HUES6 (cell line): ENCODE measurements around the gene NAB2.

ENCODE experiments used
- H3K27ac ChIP-seq: 2 replicates; pipeline ENCODE4 v1.7.0; 2013; ENCODE audit warnings: low read depth, mild to moderate bottlenecking, low read length, inconsistent platforms
- H3K27me3 ChIP-seq: 2 replicates; pipeline ENCODE4 v1.6.1; 2013; ENCODE audit warnings: low read length; ENCODE audit not compliant: control insufficient read depth, insufficient read depth
- H3K36me3 ChIP-seq: 2 replicates; pipeline ENCODE4 v1.6.1; 2013; ENCODE audit warnings: low read length; ENCODE audit not compliant: control insufficient read depth, insufficient read depth
- H3K4me1 ChIP-seq: 2 replicates; pipeline ENCODE4 v1.6.1; 2013; ENCODE audit warnings: low read length; ENCODE audit not compliant: control insufficient read depth, insufficient read depth
- H3K4me3 ChIP-seq: 2 replicates; pipeline ENCODE4 v1.5.1; 2013; ENCODE audit warnings: low read depth, low read length
- H3K9ac ChIP-seq: one replicate; pipeline ENCODE4 v1.6.1; 2013; ENCODE audit warnings: mild to moderate bottlenecking, low read length
- H3K9me3 ChIP-seq: 2 replicates; pipeline ENCODE4 v1.6.1; 2013; ENCODE audit warnings: low read depth, low read length; ENCODE audit not compliant: control insufficient read depth, insufficient read depth

Gene NAB2

DNA sequence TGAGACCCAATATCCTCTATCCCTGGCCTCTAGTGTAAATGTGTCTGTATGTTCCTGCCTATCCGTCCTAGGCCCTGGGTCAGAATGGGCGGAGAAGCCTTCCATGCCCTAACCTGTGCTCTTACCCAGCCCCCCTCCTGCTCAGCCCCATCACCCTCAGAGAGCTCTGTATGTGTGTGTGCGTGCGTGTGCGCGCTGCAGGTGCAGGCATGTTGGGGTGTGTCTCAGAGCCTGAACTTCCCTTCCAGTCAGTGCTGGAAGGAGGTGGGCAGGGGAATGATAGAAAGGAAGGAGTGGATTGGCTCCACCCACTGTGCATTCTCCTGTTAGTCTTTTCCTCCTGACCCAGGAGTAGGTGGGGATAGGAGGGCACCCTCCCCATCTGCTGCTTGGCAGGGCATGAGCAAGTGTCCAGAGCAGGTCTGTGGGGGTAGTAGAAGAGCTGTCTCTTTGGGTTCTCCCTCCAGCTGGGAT lies 7.2 kb downstream of the NAB2 start:
- Histone ChIP-seq H3K9me3 (no peaks in the 10 kb centered on the region), H3K4me3 (no peak overlapping the region), H3K36me3 (peaks cover 75% of the 10 kb centered on the region), H3K9ac (no peak overlapping the region), H3K27me3 (no peaks in the 10 kb centered on the region), H3K4me1 (peaks cover 21% of the 10 kb centered on the region), H3K27ac (no peak overlapping the region)

DNA sequence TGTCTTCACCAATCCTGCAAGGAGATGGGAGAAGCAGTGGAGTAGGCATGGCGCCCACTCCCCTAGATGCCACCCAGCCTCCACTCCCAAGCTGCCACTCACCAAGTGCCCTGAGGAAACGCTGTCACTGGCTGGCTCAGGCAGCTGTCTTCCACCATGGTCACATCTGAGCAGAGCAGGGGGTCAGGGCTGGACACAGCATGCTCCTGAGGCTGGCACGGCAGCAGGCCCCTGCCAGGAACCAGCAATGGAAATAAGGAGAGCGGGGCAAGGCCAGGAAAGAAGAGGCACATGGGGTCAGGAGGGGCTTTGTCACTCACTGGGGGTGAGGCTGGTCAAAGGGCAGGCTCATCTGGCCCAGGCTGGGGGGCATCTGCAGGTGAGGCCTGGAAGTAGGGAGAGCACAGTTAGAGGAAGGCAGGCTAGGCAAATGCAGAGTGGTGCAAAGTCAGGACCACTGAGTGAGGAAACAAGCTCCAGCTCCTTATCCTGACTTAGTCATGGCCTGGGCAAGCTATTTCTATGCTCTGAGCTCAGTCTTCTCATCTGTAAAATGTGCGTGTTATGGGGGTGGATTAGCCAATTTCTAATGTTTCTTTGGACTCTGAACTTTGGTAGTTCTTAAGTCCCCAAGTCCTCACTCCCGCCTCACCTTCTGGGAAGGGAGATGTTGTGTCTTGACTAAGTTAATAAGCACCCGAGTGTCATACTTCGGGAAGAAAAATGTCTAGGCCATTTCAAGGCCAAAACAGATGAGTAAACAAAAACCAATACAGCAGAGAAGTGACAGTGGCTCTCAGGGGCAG lies 8.0 kb downstream of the NAB2 start:
- H3K4me1 ChIP-seq = peaks cover 21% of the 10 kb centered on the region
- H3K27me3 ChIP-seq = no peaks in the 10 kb centered on the region
- no peaks in the 10 kb centered on the region for H3K9me3 ChIP-seq
- no peak overlapping the region for H3K4me3 ChIP-seq
- H3K27ac ChIP-seq = no peak overlapping the region
- peaks cover 68% of the 10 kb centered on the region for H3K36me3 ChIP-seq
- no peak overlapping the region for H3K9ac ChIP-seq

DNA sequence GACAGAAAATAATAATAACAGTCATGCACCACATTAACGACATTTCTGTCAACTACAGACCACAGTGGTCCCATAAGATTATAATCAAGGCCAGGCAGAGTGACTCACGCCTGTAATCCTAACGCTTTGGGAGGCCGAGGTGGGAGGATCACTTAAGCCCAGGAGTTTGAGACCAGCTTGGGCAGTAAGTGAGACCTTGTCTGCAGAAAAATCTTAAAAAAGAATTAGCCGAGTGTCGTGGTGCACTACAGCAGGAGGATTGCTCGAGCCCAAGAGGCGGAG lies 8.6 kb downstream of the NAB2 start:
- Histone ChIP-seq H3K4me3 (no peak overlapping the region), H3K27me3 (no peaks in the 10 kb centered on the region), H3K36me3 (peaks cover 67% of the 10 kb centered on the region), H3K9ac (no peak overlapping the region), H3K4me1 (peaks cover 21% of the 10 kb centered on the region), H3K9me3 (no peaks in the 10 kb centered on the region), H3K27ac (no peak overlapping the region)

DNA sequence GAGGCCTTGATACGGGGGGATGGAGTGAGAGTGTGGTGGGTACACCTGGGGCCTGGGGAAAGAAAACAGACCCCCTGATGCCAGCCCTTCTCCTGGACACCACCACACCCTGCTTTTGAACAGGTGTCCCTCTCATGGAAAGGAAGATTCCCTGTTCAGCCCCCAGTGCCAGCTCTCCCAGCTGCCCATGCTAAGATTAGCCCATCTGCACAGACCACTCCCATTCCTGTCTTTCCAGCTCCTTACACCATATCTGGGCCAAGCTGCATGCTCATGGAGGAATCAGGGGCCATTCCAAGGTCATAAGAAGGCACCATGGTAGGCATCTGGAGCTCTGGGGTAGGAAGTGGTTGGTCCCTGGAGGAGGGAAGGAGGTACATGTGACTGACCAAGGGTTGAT lies 9.6 kb downstream of the NAB2 start:
- H3K36me3 ChIP-seq = peaks cover 64% of the 10 kb centered on the region
- no peak overlapping the region for H3K27ac ChIP-seq
- no peak overlapping the region for H3K9ac ChIP-seq
- H3K4me3 ChIP-seq = no peak overlapping the region
- peaks cover 16% of the 10 kb centered on the region for H3K4me1 ChIP-seq
- no peaks in the 10 kb centered on the region for H3K9me3 ChIP-seq
- no peaks in the 10 kb centered on the region for H3K27me3 ChIP-seq

DNA sequence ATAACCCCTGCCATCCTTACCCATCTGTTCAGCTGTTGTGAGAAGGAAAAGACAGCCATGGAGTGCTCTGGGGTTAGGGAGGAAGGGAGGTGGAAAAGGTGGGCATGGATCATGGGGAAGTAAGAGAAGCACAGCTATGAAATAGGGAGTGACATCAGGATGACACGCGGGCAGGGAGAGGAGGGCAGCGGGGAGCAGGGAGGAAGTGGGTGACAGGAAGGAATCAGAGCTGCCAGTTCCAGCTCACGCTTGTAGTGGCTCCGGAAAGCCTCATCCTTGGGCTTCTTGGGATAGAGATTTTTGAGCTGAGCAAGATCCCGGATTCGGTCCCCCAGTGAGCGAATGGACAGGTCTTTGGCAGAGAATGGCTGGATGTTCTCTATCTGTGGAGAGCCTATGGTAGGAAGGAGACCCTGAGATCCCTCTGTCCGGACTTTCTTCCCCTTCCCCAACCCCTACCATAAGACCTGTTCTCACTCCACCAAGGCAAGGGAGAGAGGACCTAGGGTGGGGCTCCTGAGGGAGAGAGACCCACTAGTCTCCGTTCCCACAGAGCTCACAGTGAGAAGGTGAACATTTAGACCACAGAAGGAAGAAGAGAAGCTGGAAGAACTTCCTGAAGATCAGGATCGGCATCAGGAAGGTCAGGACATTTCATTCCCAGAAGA lies 10.3 kb downstream of the NAB2 start:
- Histone ChIP-seq H3K9ac (no peak overlapping the region), H3K9me3 (no peaks in the 10 kb centered on the region), H3K4me3 (no peak overlapping the region), H3K27me3 (no peaks in the 10 kb centered on the region), H3K27ac (no peak overlapping the region), H3K4me1 (peaks cover 13% of the 10 kb centered on the region), H3K36me3 (peaks cover 69% of the 10 kb centered on the region)

DNA sequence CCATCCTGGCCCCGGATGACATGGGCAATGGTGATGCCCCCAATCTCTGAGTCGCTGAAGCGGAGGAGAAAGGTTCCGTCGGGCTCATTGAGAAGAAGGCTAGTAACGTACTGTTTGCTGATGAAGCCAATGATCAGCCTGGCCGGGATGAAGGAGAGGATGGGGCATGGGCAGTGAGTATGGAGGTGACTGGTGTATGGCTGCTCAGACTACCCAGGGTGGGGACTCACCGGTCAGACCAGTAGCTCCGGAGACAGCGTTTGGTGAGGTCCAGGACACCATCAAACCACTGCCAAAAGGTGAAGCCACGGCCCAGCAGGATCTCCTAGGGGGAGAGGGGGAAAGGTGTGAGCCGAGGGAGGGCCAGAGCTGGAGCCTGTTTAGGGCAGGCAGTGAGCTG lies 10.9 kb downstream of the NAB2 start:
- peaks cover 69% of the 10 kb centered on the region for H3K36me3 ChIP-seq
- peaks cover 7% of the 10 kb centered on the region; the same call in 1 of the 2 replicates for H3K4me1 ChIP-seq
- H3K4me3 ChIP-seq = no peak overlapping the region
- H3K27ac ChIP-seq = no peak overlapping the region
- no peak overlapping the region for H3K9ac ChIP-seq
- H3K9me3 ChIP-seq = no peaks in the 10 kb centered on the region
- H3K27me3 ChIP-seq = no peaks in the 10 kb centered on the region

DNA sequence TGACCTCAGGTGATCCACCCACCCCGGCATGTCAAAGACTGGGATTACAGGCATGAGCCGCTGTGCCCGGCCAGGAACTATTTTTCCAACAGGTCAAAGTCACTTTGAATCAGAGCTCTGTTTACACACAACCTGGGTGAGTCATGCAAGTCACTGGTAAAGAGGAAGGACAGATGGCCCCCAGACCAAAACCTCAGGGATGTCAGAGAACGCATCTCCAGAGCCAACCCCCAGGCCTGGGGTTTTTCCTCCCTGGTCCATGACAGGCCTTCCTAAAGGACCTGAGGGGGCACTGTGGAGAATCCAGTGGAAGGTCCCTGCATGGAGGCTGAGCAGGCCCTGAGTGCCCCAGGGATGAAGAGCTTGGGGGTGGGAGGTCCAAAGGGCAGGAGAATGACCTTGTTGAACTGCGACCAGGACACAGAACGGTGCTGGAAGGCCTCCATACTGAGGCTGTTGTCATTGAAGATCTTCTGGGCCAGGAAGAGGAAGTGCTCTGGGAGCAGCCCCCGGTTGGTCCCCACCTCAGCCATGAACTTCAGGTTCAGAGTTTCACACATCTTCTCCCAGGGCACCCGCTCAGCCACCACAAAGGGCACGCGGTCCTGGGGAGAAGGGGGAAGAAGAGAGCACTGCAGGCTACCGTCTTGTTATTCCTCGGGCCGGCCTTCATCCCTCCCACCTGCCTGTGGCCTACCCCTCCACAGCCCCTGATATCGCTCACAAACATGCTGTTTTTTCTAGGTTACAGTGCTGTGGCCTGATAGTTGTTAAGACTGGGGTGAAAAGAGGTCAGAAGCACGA lies 13.2 kb downstream of the NAB2 start:
- H3K27ac ChIP-seq = no peak overlapping the region
- H3K36me3 ChIP-seq = peaks cover 70% of the 10 kb centered on the region
- H3K4me3 ChIP-seq = no peak overlapping the region

DNA sequence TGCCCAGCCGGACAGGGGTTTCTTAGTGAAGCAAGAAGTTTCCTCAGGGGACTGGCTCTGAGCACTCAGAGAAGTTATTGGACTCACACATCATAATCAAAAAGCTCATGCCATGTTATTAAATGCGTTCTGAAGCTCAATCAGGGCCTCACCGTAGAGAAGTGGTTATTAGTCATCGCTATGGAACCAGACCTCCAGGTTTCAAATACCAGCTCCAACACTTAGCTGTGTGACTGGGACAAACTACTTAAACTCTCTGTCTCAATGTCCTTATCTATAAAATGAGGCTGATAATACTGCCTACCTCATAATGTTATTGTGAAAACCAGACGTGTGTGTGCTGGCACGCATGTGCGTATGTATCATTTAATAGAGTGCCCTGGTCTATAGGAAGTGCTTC lies 14.9 kb downstream of the NAB2 start:
- Histone ChIP-seq H3K9ac (no peak overlapping the region), H3K27me3 (no peaks in the 10 kb centered on the region)

More for the DNA sequence above, 13.2 kb downstream of the NAB2 start:
- no peaks in the 10 kb centered on the region for H3K27me3 ChIP-seq
- no peaks in the 10 kb centered on the region for H3K9me3 ChIP-seq
- no peak overlapping the region for H3K9ac ChIP-seq
- no peaks in the 10 kb centered on the region for H3K4me1 ChIP-seq

DNA sequence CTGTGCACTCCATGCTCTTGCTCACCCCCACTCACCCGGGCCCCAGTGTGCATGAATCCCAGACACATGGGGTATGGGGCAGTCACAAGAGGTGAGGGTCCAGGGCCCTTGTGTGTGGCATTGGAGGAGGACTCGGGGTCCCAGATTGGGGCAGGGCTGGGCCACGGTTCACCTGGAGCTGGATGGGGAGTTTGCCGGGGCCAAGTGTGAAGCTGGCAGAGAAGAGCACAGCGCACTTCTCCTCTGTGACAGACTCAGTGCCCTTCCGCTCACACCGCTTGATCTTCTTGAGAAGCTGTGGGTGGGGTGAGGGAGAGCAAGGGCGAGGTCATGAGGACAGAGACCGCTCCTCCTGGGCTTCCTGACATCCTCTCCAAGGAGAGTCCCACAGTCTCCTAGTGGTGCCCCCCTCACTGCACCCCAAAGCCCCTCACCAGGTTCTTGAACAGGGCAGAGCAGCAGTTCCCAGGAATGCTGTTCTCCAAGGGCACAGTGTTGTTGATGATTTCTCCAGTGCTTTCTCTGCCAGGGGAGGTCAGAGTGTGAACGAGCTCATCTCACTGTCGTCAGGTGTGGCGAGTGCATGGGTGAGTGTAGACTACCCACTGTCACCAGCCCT lies 15.5 kb downstream of the NAB2 start:
- H3K4me1 ChIP-seq = no peaks in the 10 kb centered on the region
- peaks cover 50% of the 10 kb centered on the region for H3K36me3 ChIP-seq
- H3K27me3 ChIP-seq = no peaks in the 10 kb centered on the region
- no peak overlapping the region for H3K27ac ChIP-seq
- no peaks in the 10 kb centered on the region for H3K9me3 ChIP-seq
- H3K9ac ChIP-seq = no peak overlapping the region
- H3K4me3 ChIP-seq = no peak overlapping the region

More for the DNA sequence above, 14.9 kb downstream of the NAB2 start:
- Histone ChIP-seq H3K4me1 (no peaks in the 10 kb centered on the region), H3K27ac (no peak overlapping the region), H3K4me3 (no peak overlapping the region), H3K9me3 (no peaks in the 10 kb centered on the region), H3K36me3 (peaks cover 55% of the 10 kb centered on the region)

DNA sequence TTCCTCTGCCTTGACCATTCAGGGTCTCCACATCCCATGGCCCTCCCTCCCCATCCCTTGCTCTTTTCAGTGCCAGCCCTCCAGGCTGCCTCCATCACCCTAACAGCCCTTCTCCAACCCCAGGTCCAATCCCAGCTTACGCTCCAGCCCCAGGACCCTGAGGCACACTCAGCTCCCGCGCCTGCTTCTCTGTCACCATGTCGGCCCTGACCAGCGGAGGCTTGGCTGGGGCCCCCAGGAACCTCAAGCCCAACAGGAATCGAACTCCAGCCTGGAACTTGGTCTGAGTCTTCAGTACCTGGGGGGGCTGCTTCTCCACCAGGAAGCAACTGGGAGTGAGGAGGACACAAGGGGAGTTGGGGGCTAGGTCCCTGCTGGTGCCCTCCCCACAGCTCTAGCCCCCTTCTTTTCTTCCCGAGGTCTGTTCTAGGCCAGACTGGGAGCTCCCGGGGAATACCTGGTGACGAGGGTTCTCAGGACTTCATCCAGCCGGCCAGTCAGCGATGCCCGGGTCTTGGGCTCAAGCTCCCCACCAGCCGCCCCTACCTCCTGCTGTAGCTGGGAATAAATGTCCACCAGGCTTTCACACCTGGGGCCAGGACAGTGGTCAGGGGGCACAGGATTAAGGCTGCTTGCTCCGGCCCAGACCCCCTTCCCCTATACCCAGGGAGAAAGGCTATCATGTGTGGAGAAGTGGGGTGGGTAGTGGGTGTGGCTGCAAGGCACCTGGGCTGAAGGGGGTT lies 16.3 kb downstream of the NAB2 start:
- no peaks in the 10 kb centered on the region for H3K27me3 ChIP-seq
- H3K4me1 ChIP-seq = peaks cover 6% of the 10 kb centered on the region
- no peak overlapping the region for H3K9ac ChIP-seq
- H3K4me3 ChIP-seq = no peak overlapping the region
- H3K27ac ChIP-seq = no peak overlapping the region
- H3K36me3 ChIP-seq = peaks cover 43% of the 10 kb centered on the region
- no peaks in the 10 kb centered on the region for H3K9me3 ChIP-seq
